Smooth muscle cell (in vitro differentiated cells): ENCODE data around the gene PEPD. TPM values are rescaled to one million over a fixed set of nuclear protein-coding genes. Genes with fewer than 3 reads are reported as not detected.

ENCODE experiments used
- DNase-seq: peaks from one replicate; lab custom pipeline; 2025; ENCODE audit not compliant: unreplicated experiment; lab: John Stamatoyannopoulos, UW
- H2AFZ ChIP-seq: fragments of 200-600 bp; sonication (generic); 2 replicates; pipeline ENCODE4 v1.6.0; 2016; ENCODE audit warnings: antibody characterized with exemption, low read depth, mild to moderate bottlenecking
- H3F3A ChIP-seq: fragments of 200-600 bp; sonication (generic); 2 replicates; pipeline ENCODE4 v1.6.0; 2017; ENCODE audit warnings: antibody characterized with exemption, low read depth
- H3K27ac ChIP-seq: fragments of 200-600 bp; sonication (generic); 2 replicates; pipeline ENCODE4 v1.5.1; 2016; ENCODE audit warnings: low read depth, mild to moderate bottlenecking
- H3K27me3 ChIP-seq: fragments of 200-600 bp; sonication (generic); 2 replicates; pipeline ENCODE4 v1.6.1; 2016; ENCODE audit warnings: low read depth, mild to moderate bottlenecking
- H3K36me3 ChIP-seq: fragments of 200-600 bp; sonication (generic); 2 replicates; pipeline ENCODE4 v1.5.1; 2016; ENCODE audit warnings: low read depth
- H3K4me1 ChIP-seq: fragments of 200-600 bp; sonication (generic); 2 replicates; pipeline ENCODE4 v1.5.1; 2016; ENCODE audit warnings: low read depth
- H3K4me2 ChIP-seq: fragments of 200-600 bp; sonication (generic); 2 replicates; pipeline ENCODE4 v1.6.0; 2016; ENCODE audit warnings: mild to moderate bottlenecking
- H3K4me3 ChIP-seq: fragments of 200-600 bp; sonication (generic); 2 replicates; pipeline ENCODE4 v1.5.1; 2016; ENCODE audit warnings: mild to moderate bottlenecking
- H3K79me2 ChIP-seq: fragments of 200-600 bp; sonication (generic); 2 replicates; pipeline ENCODE4 v1.6.0; 2016; ENCODE audit warnings: low read depth, mild to moderate bottlenecking
- H3K9ac ChIP-seq: fragments of 200-600 bp; sonication (generic); 2 replicates; pipeline ENCODE4 v1.6.0; 2016; ENCODE audit warnings: low read depth
- H3K9me3 ChIP-seq: fragments of 200-600 bp; sonication (generic); replicated peaks from 2 replicates; pipeline ENCODE4 v1.5.1; 2016; ENCODE audit warnings: low read depth
- H4K20me1 ChIP-seq: fragments of 200-600 bp; sonication (generic); 2 replicates; pipeline ENCODE4 v1.6.0; 2016; ENCODE audit warnings: low read depth
- CTCF ChIP-seq: fragments of 200-600 bp; sonication (generic); IDR thresholded peaks from 2 replicates; pipeline ENCODE4 v1.5.1; 2017; ENCODE audit warnings: borderline replicate concordance, mild to moderate bottlenecking, antibody characterized with exemption; ENCODE audit not compliant: insufficient read depth, poor library complexity, severe bottlenecking
- WGBS: methylation state at CpG from one replicate; pipeline ENCODE4 v1.1.7; 2016; ENCODE audit warnings: low lambda C conversion rate; 5-methylcytosine and 5-hydroxymethylcytosine counted together
- polyA plus RNA-seq: library from polyadenylated mRNA; unstranded; fragments of >200 nt; fragmentation: Nextera tagmentation; extraction: Ambion mirVana; gene quantifications from 2 replicates; pipeline ENCODE4 v1.2.1, GENCODE V29; 2016
- total RNA-seq: library from RNA; depleted of rRNA; stranded (reverse); fragments of >200 nt; gene quantifications from 2 replicates; pipeline ENCODE4 v1.2.3, GENCODE V29; 2014

PEPD gene
- total and polyA plus RNA-seq, 2 experiments from 2014 or later = 57.2 to 70.4 TPM

GRCh38 chr19:33399081-33399744 lies 122.4 kb downstream of the PEPD start:
- H3K79me2 ChIP-seq = no peaks in the 10 kb centered on the region
- no peaks in the 10 kb centered on the region for H3K4me1 ChIP-seq
- no peak overlapping the region for H3K4me2 ChIP-seq
- H3K9me3 ChIP-seq = no peaks in the 10 kb centered on the region
- no peak overlapping the region for H3K27ac ChIP-seq
- no peak for TF ChIP-seq CTCF
- no peaks in the 10 kb centered on the region for H3K27me3 ChIP-seq
- DNase-seq = no peak
- no peaks in the 10 kb centered on the region for H3K36me3 ChIP-seq
- H2AFZ ChIP-seq = no peak overlapping the region
- peaks cover 17% of the 10 kb centered on the region for H4K20me1 ChIP-seq
- no peaks in the 10 kb centered on the region for H3F3A ChIP-seq
- no peak overlapping the region for H3K9ac ChIP-seq
- 93% methylated on average over 28 of the region's 28 CpGs for WGBS
- no peak overlapping the region for H3K4me3 ChIP-seq

DNA sequence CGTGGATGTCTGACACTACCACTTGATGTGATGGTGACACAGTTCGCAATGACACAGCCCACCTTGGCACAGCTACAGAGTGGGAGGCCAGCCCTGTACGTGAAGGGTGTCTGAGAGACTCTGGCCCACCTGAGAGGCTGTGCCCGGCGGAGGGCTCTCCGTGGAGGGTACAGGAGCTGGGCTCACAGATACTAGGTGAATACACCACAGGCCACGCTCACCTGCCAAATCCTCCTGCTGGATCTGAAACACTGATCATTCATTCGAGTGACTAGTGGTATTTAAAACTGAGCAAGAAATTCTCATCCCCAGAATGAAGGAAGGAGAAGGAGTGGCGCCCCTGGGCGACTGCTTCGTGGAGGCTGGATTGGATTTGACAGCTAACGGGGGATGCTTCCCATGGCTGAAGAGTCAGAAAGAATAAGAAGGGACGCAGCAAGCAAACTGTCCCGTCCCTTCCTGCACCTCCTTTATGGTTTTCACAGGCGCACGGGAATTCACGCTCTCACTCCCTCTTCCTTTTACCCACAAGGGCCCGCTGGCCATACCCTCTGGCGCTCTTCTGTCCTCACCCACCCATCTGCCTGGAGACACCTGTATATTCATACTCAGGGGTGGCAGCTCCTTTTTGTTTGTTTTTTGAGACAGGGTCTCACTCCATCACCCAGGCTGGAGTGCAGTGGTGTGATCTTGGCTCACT lies 123.1 kb downstream of the PEPD start:
- Histone ChIP-seq H2AFZ (no peak overlapping the region), H3F3A (no peaks in the 10 kb centered on the region), H3K9me3 (no peaks in the 10 kb centered on the region), H3K4me3 (no peak overlapping the region), H3K27me3 (no peaks in the 10 kb centered on the region), H3K36me3 (no peaks in the 10 kb centered on the region), H4K20me1 (peaks cover 24% of the 10 kb centered on the region), H3K4me1 (no peaks in the 10 kb centered on the region), H3K27ac (no peak overlapping the region), H3K79me2 (no peaks in the 10 kb centered on the region), H3K4me2 (no peak overlapping the region), H3K9ac (no peak overlapping the region)
- WGBS = 92% methylated on average over 19 of the region's 19 CpGs
- TF ChIP-seq CTCF = no peak
- DNase-seq = no peak

GRCh38 chr19:33397536-33398360 lies 123.8 kb downstream of the PEPD start:
- no peaks in the 10 kb centered on the region for H3F3A ChIP-seq

More at GRCh38 chr19:33397536-33398360, 123.8 kb downstream of the PEPD start:
- Histone ChIP-seq H3K4me2 (no peak overlapping the region), H3K4me3 (no peak overlapping the region), H2AFZ (no peak overlapping the region), H3K36me3 (no peaks in the 10 kb centered on the region), H3K27me3 (no peaks in the 10 kb centered on the region), H3K79me2 (no peaks in the 10 kb centered on the region), H4K20me1 (peaks cover 31% of the 10 kb centered on the region), H3K9ac (no peak overlapping the region), H3K9me3 (no peaks in the 10 kb centered on the region), H3K27ac (no peak overlapping the region), H3K4me1 (no peaks in the 10 kb centered on the region)
- WGBS = 75% methylated on average over 14 of the region's 15 CpGs
- no peak for DNase-seq
- peak; percentile 29 for TF ChIP-seq CTCF
